ENCODE results near the gene AKIRIN2. TPM values are rescaled to one million over a fixed set of nuclear protein-coding genes. Genes with fewer than 3 reads are reported as not detected.
"Not testable (repeated sequence)": the region's sequence is repeated elsewhere in the genome, so short reads cannot be mapped to it uniquely, and the experiment has no call there.

The AKIRIN2 gene
- total and polyA plus RNA-seq, 7 experiments from 2014 or later: 28.8 to 197 (median 54.6) TPM

- no peak overlapping the region for H3K4me3 ChIP-seq (ENCODE audit: low read length)
- POLR2A ChIA-PET: interaction anchor here (0.6 kb wide), 1 partner anchor 1070 kb away, joined by 3 read pairs; no protein-coding TSS in a partner anchor
- CTCF ChIA-PET: interaction anchor here (0.8 kb wide), 1 partner anchor 28 kb away, joined by 3 read pairs; no protein-coding TSS in a partner anchor
These were observed 9.9 kb downstream of the AKIRIN2 start for GRCh38 chr6:87692086-87692485.

GRCh38 chr6:87690441-87690840, 11.6 kb downstream of the AKIRIN2 start:
- H3K27me3 Mint-ChIP-seq: no peaks in the 10 kb centered on the region
- no peaks in the 10 kb centered on the region for H3K27me3 ChIP-seq (ENCODE audit: control insufficient read depth in 2 of 2, insufficient read depth in 2 of 2, low read length in 2 of 2)
- POLR2A ChIA-PET: interaction anchor here (0.6 to 1.5 kb wide), 4 partner anchors 9 to 101 kb away, joined by 3 to 7 read pairs (median 4); partner anchors contain the start of genes ORC3 and RARS2
- intact Hi-C loops (cut with micrococcal nuclease): no loop called here
- peak overlapping the region in 2 of 10 donors; percentile 13 to 18 for H3K4me3 Mint-ChIP-seq
- no peak overlapping the region for H3K27ac ChIP-seq (ENCODE audit: low read depth, low read length)
- H3K4me1 Mint-ChIP-seq: peaks cover 37 to 91% (median 82%) of the 10 kb centered on the region in 7 donors
- DNase-seq (no peak), ATAC-seq (no peak)
- CTCF ChIA-PET: no interaction called here
- H3K36me3 Mint-ChIP-seq: peaks cover 0 to 22% (median 11%) of the 10 kb centered on the region in 5 donors
- H3K36me3 ChIP-seq (ENCODE audit: control insufficient read depth in 2 of 3, insufficient read depth in 3 of 3, low read length in 3 of 3): no peaks in the 10 kb centered on the region
- H3K4me1 ChIP-seq (ENCODE audit: control insufficient read depth in 2 of 2, insufficient read depth in 2 of 2, low read length in 2 of 2): peaks cover 12 to 28% of the 10 kb centered on the region in 2 donors
- H3K27ac Mint-ChIP-seq: peak overlapping the region in 3 of 9 donors; percentile 47 to 62 (median 59)
- H3K9me3 Mint-ChIP-seq: no peaks in the 10 kb centered on the region
- no peaks in the 10 kb centered on the region for H3K9me3 ChIP-seq (ENCODE audit: control insufficient read depth in 2 of 3, low read length in 3 of 3)
- no peak overlapping the region for H3K4me3 ChIP-seq (ENCODE audit: low read length)

More at GRCh38 chr6:87692086-87692485, 9.9 kb downstream of the AKIRIN2 start:
- Histone ChIP-seq H3K27me3 (ENCODE audit: control insufficient read depth in 2 of 2, insufficient read depth in 2 of 2, low read length in 2 of 2) (no peaks in the 10 kb centered on the region), H3K27ac (ENCODE audit: low read depth, low read length) (no peak overlapping the region), H3K4me1 (ENCODE audit: control insufficient read depth in 2 of 2, insufficient read depth in 2 of 2, low read length in 2 of 2) (peaks cover 14 to 34% of the 10 kb centered on the region in 2 donors), H3K36me3 (ENCODE audit: control insufficient read depth in 2 of 3, insufficient read depth in 3 of 3, low read length in 3 of 3) (no peaks in the 10 kb centered on the region), H3K9me3 (ENCODE audit: control insufficient read depth in 2 of 3, low read length in 3 of 3) (no peaks in the 10 kb centered on the region)
- no peak for DNase-seq
- no peak for ATAC-seq
- no peaks in the 10 kb centered on the region for H3K9me3 Mint-ChIP-seq
- peak overlapping the region in 3 of 10 donors; percentile 13 to 57 (median 34) for H3K4me3 Mint-ChIP-seq
- H3K36me3 Mint-ChIP-seq: peaks cover 0 to 11% (median 1%) of the 10 kb centered on the region in 5 donors
- no peaks in the 10 kb centered on the region for H3K27me3 Mint-ChIP-seq
- intact Hi-C loops (cut with micrococcal nuclease): loop anchor here in 1 of 2 donors (1.0 kb wide), 1 partner anchor 8 kb away; no protein-coding TSS in a partner anchor
- peaks cover 47 to 87% (median 76%) of the 10 kb centered on the region in 7 donors for H3K4me1 Mint-ChIP-seq
- H3K27ac Mint-ChIP-seq: peak overlapping the region in 4 of 9 donors; percentile 9 to 62 (median 15)

- peaks cover 6 to 18% of the 10 kb centered on the region in 2 donors for H3K4me1 ChIP-seq (ENCODE audit: control insufficient read depth in 2 of 2, insufficient read depth in 2 of 2, low read length in 2 of 2)
- CTCF ChIA-PET; H3K4me3 ChIP-seq (ENCODE audit: low read length); H3K27ac Mint-ChIP-seq; H3K36me3 ChIP-seq (ENCODE audit: control insufficient read depth in 2 of 3, insufficient read depth in 3 of 3, low read length in 3 of 3); H3K27me3 ChIP-seq (ENCODE audit: control insufficient read depth in 2 of 2, insufficient read depth in 2 of 2, low read length in 2 of 2); H3K27me3 Mint-ChIP-seq; H3K27ac ChIP-seq (ENCODE audit: low read depth, low read length); H3K9me3 ChIP-seq (ENCODE audit: control insufficient read depth in 2 of 3, low read length in 3 of 3); ATAC-seq; DNase-seq; H3K4me3 Mint-ChIP-seq; H3K9me3 Mint-ChIP-seq; intact Hi-C loops (cut with micrococcal nuclease): not testable (repeated sequence)
- peaks cover 46 to 94% (median 86%) of the 10 kb centered on the region in 7 donors for H3K4me1 Mint-ChIP-seq
- peaks cover 0 to 19% (median 13%) of the 10 kb centered on the region in 5 donors for H3K36me3 Mint-ChIP-seq
- POLR2A ChIA-PET: interaction anchor here (0.6 to 0.7 kb wide), 2 partner anchors 10 to 33 kb away, joined by 3 read pairs; no protein-coding TSS in a partner anchor
These were observed 14.1 kb downstream of the AKIRIN2 start for GRCh38 chr6:87687893-87688292.

- CTCF ChIA-PET: no interaction called here
- Histone ChIP-seq H3K27ac (ENCODE audit: low read depth, low read length) (no peak overlapping the region), H3K4me1 (ENCODE audit: control insufficient read depth in 2 of 2, insufficient read depth in 2 of 2, low read length in 2 of 2) (peaks cover 5 to 24% of the 10 kb centered on the region in 2 donors), H3K4me3 (ENCODE audit: low read length) (no peak overlapping the region), H3K27me3 (ENCODE audit: control insufficient read depth in 2 of 2, insufficient read depth in 2 of 2, low read length in 2 of 2) (no peaks in the 10 kb centered on the region), H3K36me3 (ENCODE audit: control insufficient read depth in 2 of 3, insufficient read depth in 3 of 3, low read length in 3 of 3) (no peaks in the 10 kb centered on the region), H3K9me3 (ENCODE audit: control insufficient read depth in 2 of 3, low read length in 3 of 3) (no peaks in the 10 kb centered on the region)
- Mint-ChIP-seq H3K4me1 (peaks cover 45 to 94% (median 87%) of the 10 kb centered on the region in 7 donors), H3K9me3 (no peaks in the 10 kb centered on the region), H3K27ac (peak overlapping the region in 3 of 9 donors; percentile 6 to 76 (median 62)), H3K27me3 (no peaks in the 10 kb centered on the region), H3K36me3 (peaks cover 0 to 19% (median 13%) of the 10 kb centered on the region in 5 donors), H3K4me3 (peak overlapping the region in 2 of 10 donors; percentile 19 to 20)
- no peak for ATAC-seq
- intact Hi-C loops (cut with micrococcal nuclease): no loop called here
- POLR2A ChIA-PET: interaction anchor here (0.7 kb wide), 1 partner anchor 11 kb away, joined by 3 read pairs; no protein-coding TSS in a partner anchor
- DNase-seq: no peak
These were observed 14.7 kb downstream of the AKIRIN2 start for GRCh38 chr6:87687296-87687695.

- DNase-seq; ATAC-seq; H3K27me3 ChIP-seq (ENCODE audit: control insufficient read depth in 2 of 2, insufficient read depth in 2 of 2, low read length in 2 of 2); CTCF ChIA-PET; H3K9me3 ChIP-seq (ENCODE audit: control insufficient read depth in 2 of 3, low read length in 3 of 3); H3K36me3 ChIP-seq (ENCODE audit: control insufficient read depth in 2 of 3, insufficient read depth in 3 of 3, low read length in 3 of 3); H3K27ac ChIP-seq (ENCODE audit: low read depth, low read length); intact Hi-C loops (cut with micrococcal nuclease); H3K4me3 ChIP-seq (ENCODE audit: low read length); H3K9me3 Mint-ChIP-seq; H3K27me3 Mint-ChIP-seq: not testable (repeated sequence)
- Mint-ChIP-seq H3K36me3 (peaks cover 0 to 20% (median 13%) of the 10 kb centered on the region in 5 donors), H3K4me3 (peak overlapping the region in 3 of 10 donors; percentile 19 to 45 (median 20)), H3K27ac (peak overlapping the region in 4 of 9 donors; percentile 6 to 76 (median 44)), H3K4me1 (peaks cover 45 to 94% (median 87%) of the 10 kb centered on the region in 7 donors)
- peaks cover 0 to 28% of the 10 kb centered on the region in 2 donors for H3K4me1 ChIP-seq (ENCODE audit: control insufficient read depth in 2 of 2, insufficient read depth in 2 of 2, low read length in 2 of 2)
- POLR2A ChIA-PET: interaction anchor here (1.5 kb wide), 1 partner anchor 15 kb away, joined by 4 read pairs; the partner anchor contains the start of gene AKIRIN2
These were observed 15.3 kb downstream of the AKIRIN2 start for GRCh38 chr6:87686636-87687205.

GRCh38 chr6:87684895-87685654, 17.0 kb downstream of the AKIRIN2 start:
- Histone ChIP-seq H3K9me3 (ENCODE audit: control insufficient read depth in 2 of 3, low read length in 3 of 3) (no peaks in the 10 kb centered on the region), H3K36me3 (ENCODE audit: control insufficient read depth in 2 of 3, insufficient read depth in 3 of 3, low read length in 3 of 3) (peaks cover 0 to 8% (median 0%) of the 10 kb centered on the region in 3 experiments), H3K27me3 (ENCODE audit: control insufficient read depth in 2 of 2, insufficient read depth in 2 of 2, low read length in 2 of 2) (no peaks in the 10 kb centered on the region), H3K4me1 (ENCODE audit: control insufficient read depth in 2 of 2, insufficient read depth in 2 of 2, low read length in 2 of 2) (peaks cover 0 to 21% of the 10 kb centered on the region in 2 donors), H3K27ac (ENCODE audit: low read depth, low read length) (no peak overlapping the region), H3K4me3 (ENCODE audit: low read length) (no peak overlapping the region)
- no peaks in the 10 kb centered on the region for H3K27me3 Mint-ChIP-seq
- DNase-seq (no peak), ATAC-seq (no peak)
- H3K4me1 Mint-ChIP-seq: peaks cover 31 to 84% (median 74%) of the 10 kb centered on the region in 7 donors
- peak overlapping the region in 5 of 9 donors; percentile 41 to 91 (median 66) for H3K27ac Mint-ChIP-seq
- ChIA-PET POLR2A (interaction anchor here (1.0 to 1.5 kb wide), 2 partner anchors 10 to 17 kb away, joined by 3 to 4 read pairs; partner anchors contain the start of gene AKIRIN2), CTCF (no interaction called here)
- peak overlapping the region in 1 of 10 donors; percentile 0 for H3K4me3 Mint-ChIP-seq
- H3K9me3 Mint-ChIP-seq: no peaks in the 10 kb centered on the region
- peaks cover 0 to 27% (median 10%) of the 10 kb centered on the region in 5 donors for H3K36me3 Mint-ChIP-seq
- intact Hi-C loops (cut with micrococcal nuclease): loop anchor here in 1 of 2 donors (1.0 kb wide), 1 partner anchor 10 kb away; no protein-coding TSS in a partner anchor

Measured in naive thymus-derived CD4-positive, alpha-beta T cell (primary cell).